Measurements from ENCODE around the gene SHPK.

Gene SHPK

DNA sequence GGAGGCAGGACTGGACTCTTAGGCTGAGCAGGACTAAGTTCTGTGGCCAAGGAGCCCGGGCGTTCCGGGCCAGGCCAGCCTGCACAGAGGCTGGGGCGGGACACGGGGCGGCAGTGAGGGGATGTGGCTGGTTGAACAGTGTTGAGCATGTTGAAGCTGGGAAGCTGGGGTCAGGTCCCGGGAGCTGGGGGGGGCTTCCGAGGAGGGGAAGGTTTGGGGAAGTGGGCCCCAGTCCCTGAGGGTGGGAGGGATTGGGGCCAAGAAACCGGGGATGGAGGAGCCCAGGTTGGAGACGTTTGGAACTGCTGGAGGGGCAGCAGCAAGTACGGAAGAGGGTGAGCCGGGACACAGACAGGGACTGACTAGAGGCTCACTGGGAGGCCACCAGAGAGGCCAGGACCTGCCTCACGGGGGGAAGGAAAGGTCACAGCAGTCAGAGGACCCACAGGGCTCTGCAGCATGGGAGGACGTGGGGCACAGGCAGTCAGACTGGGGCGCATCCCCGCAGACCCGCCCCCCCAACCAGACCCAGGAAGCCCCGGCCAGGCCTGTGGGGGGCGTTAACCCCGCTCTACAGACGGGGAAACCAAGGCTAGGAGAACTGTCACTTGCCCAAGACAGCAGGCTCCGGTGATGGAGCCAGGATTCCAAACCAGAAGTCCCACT, 22.9 kb upstream of the SHPK start:
- H3K9me3 ChIP-seq (ENCODE audit: insufficient read depth, low read length), result no peaks in the 10 kb centered on the region
- no peaks in the 10 kb centered on the region for H3K27me3 ChIP-seq (ENCODE audit: low read depth, low read length)
- TF ChIP-seq, protein P1, sequence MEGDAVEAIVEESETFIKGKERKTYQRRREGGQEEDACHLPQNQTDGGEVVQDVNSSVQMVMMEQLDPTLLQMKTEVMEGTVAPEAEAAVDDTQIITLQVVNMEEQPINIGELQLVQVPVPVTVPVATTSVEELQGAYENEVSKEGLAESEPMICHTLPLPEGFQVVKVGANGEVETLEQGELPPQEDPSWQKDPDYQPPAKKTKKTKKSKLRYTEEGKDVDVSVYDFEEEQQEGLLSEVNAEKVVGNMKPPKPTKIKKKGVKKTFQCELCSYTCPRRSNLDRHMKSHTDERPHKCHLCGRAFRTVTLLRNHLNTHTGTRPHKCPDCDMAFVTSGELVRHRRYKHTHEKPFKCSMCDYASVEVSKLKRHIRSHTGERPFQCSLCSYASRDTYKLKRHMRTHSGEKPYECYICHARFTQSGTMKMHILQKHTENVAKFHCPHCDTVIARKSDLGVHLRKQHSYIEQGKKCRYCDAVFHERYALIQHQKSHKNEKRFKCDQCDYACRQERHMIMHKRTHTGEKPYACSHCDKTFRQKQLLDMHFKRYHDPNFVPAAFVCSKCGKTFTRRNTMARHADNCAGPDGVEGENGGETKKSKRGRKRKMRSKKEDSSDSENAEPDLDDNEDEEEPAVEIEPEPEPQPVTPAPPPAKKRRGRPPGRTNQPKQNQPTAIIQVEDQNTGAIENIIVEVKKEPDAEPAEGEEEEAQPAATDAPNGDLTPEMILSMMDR (IDR thresholded peaks at IDR 0.05; ENCODE audit: low read depth, low read length), result no peak
- TF ChIP-seq EZH2phosphoT487 (IDR thresholded peaks at IDR 0.05; ENCODE audit: low read depth), result no peak
- no peak overlapping the region for H2AFZ ChIP-seq (ENCODE audit: low read depth, low read length)
- no peak overlapping the region for H3K9ac ChIP-seq (ENCODE audit: low read length)
- H4K20me1 ChIP-seq (ENCODE audit: insufficient read depth, low read length), result no peaks in the 10 kb centered on the region
- H3K4me2 ChIP-seq (ENCODE audit: low read length), result no peak overlapping the region
- no peaks in the 10 kb centered on the region for H3K4me1 ChIP-seq (ENCODE audit: low read length)
- H3K79me2 ChIP-seq (ENCODE audit: low read length), result no peaks in the 10 kb centered on the region
- no peaks in the 10 kb centered on the region for H3K36me3 ChIP-seq (replicated peaks; ENCODE audit: low read depth, low read length)
- no peak overlapping the region for H3K27ac ChIP-seq (ENCODE audit: low read length)
- no peak overlapping the region for H3K4me3 ChIP-seq (ENCODE audit: low read length)

DNA sequence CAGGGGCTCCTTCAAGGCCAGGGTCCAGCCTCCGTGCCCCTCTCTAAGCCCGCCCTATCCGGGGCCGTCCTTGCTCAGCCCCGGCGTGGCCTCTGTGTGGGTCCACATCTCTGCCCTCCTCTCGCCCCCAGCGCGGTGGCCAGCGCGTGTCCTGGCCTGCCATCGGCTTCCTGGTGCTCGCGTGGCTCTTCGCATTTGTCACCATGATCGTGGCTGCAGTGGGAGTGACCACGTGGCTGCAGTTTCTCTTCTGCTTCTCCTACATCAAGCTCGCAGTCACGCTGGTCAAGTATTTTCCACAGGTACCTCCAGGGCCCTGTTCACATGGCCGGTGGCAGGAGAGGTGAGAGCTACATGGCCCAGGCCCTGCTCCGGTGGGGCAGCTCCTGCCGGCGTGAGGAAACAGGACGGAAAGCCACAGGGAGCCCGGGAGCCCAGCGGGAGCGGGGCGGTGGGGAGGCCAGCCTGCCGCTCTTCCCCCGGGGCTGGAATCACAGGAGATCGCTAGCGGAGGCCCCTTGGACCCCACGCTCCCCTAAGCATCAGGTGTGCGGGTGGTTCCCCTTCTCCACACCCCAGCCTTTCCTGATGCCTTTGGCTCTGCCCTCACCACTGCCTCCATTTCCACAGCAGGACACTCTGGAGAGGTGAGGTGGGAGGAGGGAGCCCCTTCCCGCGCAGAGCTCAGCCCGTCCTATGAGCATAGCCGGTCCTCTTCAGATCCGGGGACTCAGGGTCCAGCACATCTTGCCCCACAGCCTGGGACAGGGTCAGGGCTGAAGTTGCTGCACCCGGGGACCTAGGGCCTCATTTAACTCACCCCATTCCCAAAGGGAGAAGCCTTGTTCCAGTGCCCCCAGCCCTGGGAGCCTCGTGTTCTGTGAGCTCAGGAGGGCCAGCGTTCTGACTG, 22.1 kb upstream of the SHPK start:
- no peaks in the 10 kb centered on the region for H3K36me3 ChIP-seq (replicated peaks; ENCODE audit: low read depth, low read length)
- H4K20me1 ChIP-seq (ENCODE audit: insufficient read depth, low read length), result no peaks in the 10 kb centered on the region

DNA sequence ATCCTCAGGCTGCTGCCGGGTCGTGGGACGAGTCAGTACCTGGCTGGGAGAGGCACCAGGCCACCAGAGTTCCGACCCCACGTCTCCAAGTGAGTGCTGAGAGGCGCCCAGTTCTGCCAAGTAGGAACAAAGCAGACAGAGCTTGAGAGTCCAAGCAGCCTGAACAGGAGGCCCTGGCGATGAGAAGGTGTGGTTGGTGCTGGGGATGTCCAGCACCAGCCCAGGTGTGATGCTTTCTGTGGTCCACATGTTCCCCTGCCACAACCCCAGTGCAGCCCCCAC, 21.5 kb upstream of the SHPK start:
- Histone ChIP-seq H3K9ac (ENCODE audit: low read length) (no peak overlapping the region), H3K4me1 (ENCODE audit: low read length) (no peaks in the 10 kb centered on the region), H3K36me3 (replicated peaks; ENCODE audit: low read depth, low read length) (no peaks in the 10 kb centered on the region), H3K9me3 (ENCODE audit: insufficient read depth, low read length) (no peaks in the 10 kb centered on the region), H3K4me2 (ENCODE audit: low read length) (no peak overlapping the region), H4K20me1 (ENCODE audit: insufficient read depth, low read length) (no peaks in the 10 kb centered on the region), H2AFZ (ENCODE audit: low read depth, low read length) (no peak overlapping the region), H3K27me3 (ENCODE audit: low read depth, low read length) (no peaks in the 10 kb centered on the region), H3K79me2 (ENCODE audit: low read length) (no peaks in the 10 kb centered on the region), H3K4me3 (ENCODE audit: low read length) (no peak overlapping the region), H3K27ac (ENCODE audit: low read length) (no peak overlapping the region)
- TF ChIP-seq, protein P1 (IDR thresholded peaks at IDR 0.05; ENCODE audit: low read depth, low read length), result no peak
- no peak for TF ChIP-seq EZH2phosphoT487 (IDR thresholded peaks at IDR 0.05; ENCODE audit: low read depth)

More for the DNA sequence above, 22.1 kb upstream of the SHPK start:
- H2AFZ ChIP-seq (ENCODE audit: low read depth, low read length), result no peak overlapping the region
- H3K79me2 ChIP-seq (ENCODE audit: low read length), result no peaks in the 10 kb centered on the region
- no peaks in the 10 kb centered on the region for H3K27me3 ChIP-seq (ENCODE audit: low read depth, low read length)
- no peak overlapping the region for H3K4me3 ChIP-seq (ENCODE audit: low read length)
- TF ChIP-seq, protein P1 (IDR thresholded peaks at IDR 0.05; ENCODE audit: low read depth, low read length), result no peak
- no peak for TF ChIP-seq EZH2phosphoT487 (IDR thresholded peaks at IDR 0.05; ENCODE audit: low read depth)
- H3K9ac ChIP-seq (ENCODE audit: low read length), result no peak overlapping the region
- H3K4me1 ChIP-seq (ENCODE audit: low read length), result no peaks in the 10 kb centered on the region
- no peak overlapping the region for H3K27ac ChIP-seq (ENCODE audit: low read length)
- no peaks in the 10 kb centered on the region for H3K9me3 ChIP-seq (ENCODE audit: insufficient read depth, low read length)
- no peak overlapping the region for H3K4me2 ChIP-seq (ENCODE audit: low read length)

DNA sequence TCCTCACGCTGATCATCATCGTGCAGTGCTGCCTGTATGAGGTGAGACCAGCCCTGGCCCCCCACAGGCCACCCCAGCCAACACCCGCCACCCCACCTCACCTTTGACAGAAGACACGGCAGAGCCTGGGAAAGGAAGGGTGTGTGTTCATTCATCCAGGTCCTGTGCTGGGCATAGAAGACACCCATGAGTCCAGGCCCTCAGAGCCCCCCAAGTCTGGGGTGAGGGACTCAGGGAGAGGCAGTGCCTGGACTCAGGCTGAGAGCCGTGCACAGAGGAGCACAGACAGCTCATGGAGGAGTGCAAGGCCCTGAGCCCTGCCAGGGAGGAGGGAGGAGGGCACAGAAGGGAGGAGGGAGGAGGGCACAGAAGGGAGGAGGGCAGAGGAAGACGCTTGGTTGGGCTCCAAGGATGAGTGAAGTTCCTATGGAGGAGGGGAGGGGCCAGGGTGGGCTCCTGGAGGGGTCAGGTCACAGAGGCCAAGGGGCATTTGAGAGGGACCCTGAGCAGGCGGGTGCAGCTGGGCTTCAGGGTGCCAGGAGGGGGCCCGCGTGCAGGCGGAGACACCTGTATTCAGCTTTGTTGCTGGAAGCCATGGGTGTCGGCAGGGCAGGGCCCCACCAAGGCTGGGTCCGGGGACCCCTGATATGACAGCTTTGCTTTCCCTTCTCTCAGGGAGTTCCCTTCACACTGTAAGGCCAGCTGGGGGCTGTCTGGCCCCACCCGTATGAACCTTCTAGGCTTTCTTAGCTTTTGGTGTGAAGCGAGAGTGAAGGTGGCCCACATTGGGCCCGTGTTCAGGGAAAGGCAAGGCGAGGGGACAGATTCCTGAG, 20.9 kb upstream of the SHPK start:
- no peak for TF ChIP-seq EZH2phosphoT487 (IDR thresholded peaks at IDR 0.05; ENCODE audit: low read depth)
- TF ChIP-seq, protein P1 (IDR thresholded peaks at IDR 0.05; ENCODE audit: low read depth, low read length), result no peak
- Histone ChIP-seq H3K9ac (ENCODE audit: low read length) (no peak overlapping the region), H3K4me2 (ENCODE audit: low read length) (no peak overlapping the region), H3K27me3 (ENCODE audit: low read depth, low read length) (no peaks in the 10 kb centered on the region), H3K36me3 (replicated peaks; ENCODE audit: low read depth, low read length) (no peaks in the 10 kb centered on the region), H4K20me1 (ENCODE audit: insufficient read depth, low read length) (no peaks in the 10 kb centered on the region), H3K27ac (ENCODE audit: low read length) (no peak overlapping the region), H3K4me3 (ENCODE audit: low read length) (no peak overlapping the region), H3K79me2 (ENCODE audit: low read length) (no peaks in the 10 kb centered on the region), H2AFZ (ENCODE audit: low read depth, low read length) (no peak overlapping the region), H3K9me3 (ENCODE audit: insufficient read depth, low read length) (no peaks in the 10 kb centered on the region), H3K4me1 (ENCODE audit: low read length) (no peaks in the 10 kb centered on the region)

Data from OCI-LY3 (cell line).